Retinal pigment epithelial cell (primary cell): ENCODE results near the gene PNPLA3.

ENCODE experiments used
- DNase-seq: peaks from one replicate; pipeline ENCODE4 v3.0.0-alpha.2; 2010; ENCODE audit warnings: low read depth
- H3K4me3 ChIP-seq: 2 replicates; pipeline ENCODE4 v1.5.1; 2011; ENCODE audit warnings: mild to moderate bottlenecking, low read length, control low read depth, moderate library complexity
- CTCF ChIP-seq: conservative IDR thresholded peaks from 2 replicates; pipeline ENCODE4 v1.5.1; 2011; ENCODE audit warnings: low read depth, low read length, control low read depth, inconsistent platforms

The PNPLA3 gene

DNA sequence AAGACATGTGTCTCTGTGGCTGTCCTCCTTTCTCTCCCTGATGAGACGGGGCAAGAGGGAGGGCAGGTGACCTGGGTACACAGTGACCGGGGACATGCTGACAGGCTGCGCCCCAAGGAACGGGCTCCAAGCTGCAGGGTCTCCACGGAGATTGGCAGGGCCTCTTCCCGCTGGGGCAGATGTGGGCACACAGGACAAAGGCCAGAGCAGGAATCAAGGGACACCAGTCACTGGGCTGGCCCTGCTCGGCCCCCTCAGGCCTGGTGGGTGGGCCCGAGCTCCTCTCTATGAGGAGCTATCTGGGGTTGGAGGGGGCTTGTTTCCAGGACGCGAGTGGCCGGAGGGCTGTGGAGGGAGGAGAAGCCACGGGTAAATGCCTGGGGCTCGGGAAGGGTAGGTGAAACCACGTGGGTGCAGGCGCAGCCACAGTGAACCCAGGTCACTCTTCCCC lies 43.0 kb upstream of the PNPLA3 start:
- no peak for DNase-seq
- TF ChIP-seq CTCF, result no peak
- no peak overlapping the region for H3K4me3 ChIP-seq

DNA sequence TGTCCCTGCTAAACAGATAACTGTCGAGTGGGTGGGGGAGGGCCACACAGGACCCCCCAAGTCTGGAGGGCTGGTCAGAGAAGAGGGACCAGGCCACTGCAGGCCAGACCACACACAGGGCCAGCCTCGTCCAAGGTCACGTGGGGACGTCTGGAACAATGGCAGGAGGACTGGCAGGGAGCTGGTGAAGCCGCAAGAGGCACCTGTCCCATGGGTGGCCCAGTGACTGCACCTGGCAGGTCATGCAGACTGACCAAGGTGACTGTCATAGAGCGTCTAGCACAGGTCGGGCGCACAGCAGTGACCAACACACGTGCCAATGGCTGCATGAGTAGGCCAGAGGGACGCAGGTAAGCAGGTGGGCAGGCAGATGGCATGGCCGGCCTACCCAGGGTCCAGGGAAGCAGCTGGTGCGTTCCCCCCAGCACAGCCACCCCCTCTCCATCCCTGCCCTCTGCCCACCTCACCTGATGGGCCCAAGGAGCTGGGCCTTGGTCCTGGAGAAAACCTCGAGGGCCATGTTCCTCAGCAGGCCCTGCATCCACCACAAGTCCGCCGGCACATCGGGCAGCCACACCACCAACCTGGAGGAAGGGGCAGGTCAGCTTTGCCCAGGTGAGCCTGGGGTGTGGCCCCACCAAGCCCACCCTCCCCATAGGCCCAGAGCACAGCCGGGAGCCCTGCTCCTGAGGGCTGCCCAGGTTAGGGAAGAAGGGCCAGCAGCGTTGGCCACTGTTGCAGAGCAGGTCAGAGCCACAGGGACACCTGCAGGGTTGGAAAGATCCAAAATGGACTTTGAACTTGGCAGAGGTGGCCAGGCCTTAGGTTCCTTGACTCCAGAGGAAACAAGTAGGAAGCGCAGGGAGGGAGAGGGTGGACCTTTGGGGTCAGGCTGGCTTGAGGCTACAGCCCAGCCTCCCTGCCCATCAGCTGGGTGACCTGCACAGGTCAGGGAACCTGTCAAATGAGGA lies 42.2 kb upstream of the PNPLA3 start:
- no peak for TF ChIP-seq CTCF
- DNase-seq, result no peak

DNA sequence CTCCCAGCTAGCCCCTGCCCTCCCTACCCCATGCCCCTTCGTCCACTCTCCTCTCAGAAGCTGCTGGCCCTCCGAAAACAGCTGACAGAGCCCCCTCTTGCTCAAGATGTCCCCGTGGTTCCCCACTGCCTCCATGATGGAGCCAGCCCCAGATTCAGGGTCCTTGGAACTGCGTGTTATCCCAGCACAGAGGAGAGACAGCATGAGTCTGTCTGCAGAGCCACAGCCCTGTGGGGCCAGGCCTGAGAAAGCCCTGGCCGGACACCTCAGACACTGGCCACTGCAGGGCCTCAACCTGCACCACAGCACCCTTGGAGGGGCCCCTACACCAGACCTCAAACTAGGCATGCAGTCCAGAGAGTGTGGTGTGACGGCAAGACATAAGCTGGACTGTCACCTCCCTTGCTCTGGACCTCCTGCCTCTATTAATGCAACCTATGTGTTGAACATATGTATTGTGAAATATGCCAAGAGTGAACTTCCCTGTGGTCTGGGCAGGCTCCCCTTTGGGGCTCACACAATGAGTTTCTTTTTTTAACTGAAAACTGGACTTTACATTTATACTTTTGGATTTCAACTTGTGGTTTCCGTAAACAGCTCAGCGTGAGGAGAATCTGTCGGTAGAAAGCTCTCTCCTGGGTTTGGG lies 41.4 kb upstream of the PNPLA3 start:
- DNase-seq, result no peak
- H3K4me3 ChIP-seq, result no peak overlapping the region
- TF ChIP-seq CTCF, result no peak

More for the DNA sequence above, 42.2 kb upstream of the PNPLA3 start:
- no peak overlapping the region for H3K4me3 ChIP-seq

- TF ChIP-seq CTCF, result peak; percentile 89
- H3K4me3 ChIP-seq, result no peak overlapping the region
- DNase-seq, result no peak
Measured at GRCh38 chr22:43883012-43883661, 40.5 kb upstream of the PNPLA3 start.

DNA sequence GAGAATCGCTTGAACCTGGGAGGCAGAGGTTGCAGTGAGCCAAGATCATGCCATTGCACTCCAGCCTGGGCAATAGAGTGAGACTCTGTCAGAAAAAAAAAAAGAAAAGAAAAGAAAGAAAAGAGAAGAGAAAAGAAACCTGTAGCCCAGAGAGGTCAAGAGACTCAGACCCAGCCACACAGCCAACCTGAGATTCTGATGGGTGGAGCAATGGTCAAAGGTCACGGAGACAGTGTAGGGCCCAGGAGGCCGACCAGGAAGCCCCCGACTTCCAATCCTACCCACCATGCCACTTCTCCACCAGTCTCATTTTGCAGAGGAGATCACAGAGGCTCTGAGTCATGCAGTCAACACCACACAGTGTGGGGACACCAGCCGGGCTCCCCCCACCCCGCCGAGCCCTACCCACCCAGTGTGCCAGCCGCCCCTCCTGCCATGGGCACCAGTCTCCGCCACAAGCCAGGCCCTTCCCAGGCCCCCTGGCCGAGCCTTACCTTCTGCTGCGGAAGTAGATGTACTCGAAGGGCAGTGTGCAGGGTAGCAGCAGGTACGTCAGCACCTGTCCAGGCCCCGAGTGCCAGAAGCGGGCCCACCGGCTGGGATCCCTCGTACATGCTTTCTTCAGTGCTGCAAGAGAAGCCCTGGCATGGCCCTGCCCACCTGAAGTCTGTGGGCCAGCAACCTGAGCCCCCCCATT lies 39.7 kb upstream of the PNPLA3 start:
- no peak for TF ChIP-seq CTCF
- DNase-seq, result no peak
- no peak overlapping the region for H3K4me3 ChIP-seq

DNA sequence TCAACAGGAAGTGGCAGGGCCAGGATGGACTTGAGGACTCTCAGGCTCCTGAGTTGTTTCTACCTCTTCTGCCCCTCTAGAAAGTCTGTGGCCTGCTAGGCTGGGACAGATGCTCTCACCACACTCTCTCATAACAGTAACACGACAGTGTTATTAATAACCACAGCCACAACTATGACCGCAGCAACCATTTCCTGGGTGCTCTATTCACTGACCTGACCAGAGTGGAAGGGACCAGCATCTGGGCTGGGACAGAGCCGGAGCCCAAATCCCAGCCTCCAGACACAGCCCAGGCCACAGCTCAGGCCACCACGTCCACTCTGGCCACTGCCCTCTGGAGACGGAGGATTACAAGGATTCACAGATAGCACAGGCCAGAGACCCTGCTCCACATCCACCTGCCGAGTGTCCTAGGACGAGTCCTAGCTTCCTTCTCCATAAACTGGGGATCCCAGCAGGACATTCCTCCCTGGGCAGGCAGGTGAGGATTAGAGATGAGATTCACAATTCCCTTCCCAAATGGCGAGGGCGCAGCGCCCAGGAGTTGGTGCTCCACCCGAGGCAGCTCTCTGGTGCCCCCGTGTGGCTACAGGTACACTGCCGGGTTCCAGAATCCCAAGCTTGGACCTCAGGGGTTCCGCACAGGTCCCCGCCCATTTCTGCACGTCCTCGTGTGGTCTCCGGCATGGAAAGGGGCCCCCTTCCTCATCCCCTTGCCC lies 38.8 kb upstream of the PNPLA3 start:
- DNase-seq, result no peak
- TF ChIP-seq CTCF, result peak; percentile 90

More for the DNA sequence above, 38.8 kb upstream of the PNPLA3 start:
- H3K4me3 ChIP-seq, result no peak overlapping the region
